ENCODE data around the gene SNX15.

DNA sequence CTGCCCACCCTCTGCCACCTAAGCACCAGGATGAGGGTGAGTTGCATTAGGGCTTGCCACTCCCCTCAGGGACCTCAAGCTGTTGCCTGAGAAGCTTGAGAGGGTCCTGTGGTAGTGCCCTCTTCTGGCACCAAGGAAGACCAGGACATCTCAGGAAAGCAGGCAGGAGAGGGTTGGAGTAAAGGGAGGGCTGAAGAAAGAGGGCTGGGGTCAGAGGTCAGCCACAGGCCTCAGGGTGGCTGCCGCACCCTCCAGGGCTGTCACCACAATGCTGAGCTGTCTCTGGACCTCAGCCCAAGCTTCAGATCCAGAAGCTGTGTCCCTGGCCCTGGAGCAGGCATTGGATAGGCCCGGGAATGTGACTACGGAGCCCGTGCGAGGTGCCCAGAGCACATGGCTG, 17.8 kb downstream of the SNX15 start:
- no peak for TF ChIP-seq CREB1 (IDR thresholded peaks at IDR 0.05; ENCODE audit: low read depth)
- TF ChIP-seq EGR1 (IDR thresholded peaks at IDR 0.05) = no peak
- no peak for TF ChIP-seq RAD21 (IDR thresholded peaks at IDR 0.05; ENCODE audit: low read depth)
